HEK293 (cell line): ENCODE measurements around the gene PHGDH.

ENCODE experiments used
- BCL11A ChIP-seq: fragments of 450-650 bp; formaldehyde crosslinking; IDR thresholded peaks from 2 replicates; pipeline ENCODE4 v1.5.1; 2016; ENCODE audit warnings: low read depth, missing biosample characterization, missing genetic modification characterization
- RBAK ChIP-seq: fragments of 450-650 bp; formaldehyde crosslinking; IDR thresholded peaks from 2 replicates; pipeline ENCODE4 v1.5.1; 2016; ENCODE audit warnings: missing biosample characterization, missing genetic modification characterization
- ZNF146 ChIP-seq: fragments of 450-650 bp; formaldehyde crosslinking; IDR thresholded peaks from 2 replicates; pipeline ENCODE4 v1.5.1; 2016; ENCODE audit warnings: missing biosample characterization, missing genetic modification characterization
- ZNF707 ChIP-seq: fragments of 450-650 bp; formaldehyde crosslinking; IDR thresholded peaks from 2 replicates; pipeline ENCODE4 v1.5.1; 2016; ENCODE audit warnings: missing biosample characterization, missing genetic modification characterization
- ZNF777 ChIP-seq: fragments of 450-650 bp; formaldehyde crosslinking; IDR thresholded peaks from 2 replicates; pipeline ENCODE4 v1.5.1; 2017; ENCODE audit warnings: missing biosample characterization, missing genetic modification characterization, borderline replicate concordance
- TF ChIP-seq, protein P1 (sequence below): fragments of 450-650 bp; formaldehyde crosslinking; IDR thresholded peaks from 2 replicates; pipeline ENCODE4 v1.5.1; 2016; ENCODE audit warnings: missing biosample characterization, missing genetic modification characterization
- TF ChIP-seq, protein P2 (sequence below): fragments of 450-650 bp; formaldehyde crosslinking; IDR thresholded peaks from 2 replicates; pipeline ENCODE4 v1.5.1; 2016; ENCODE audit warnings: missing biosample characterization, missing genetic modification characterization
- TF ChIP-seq, protein P3 (sequence below): fragments of 450-650 bp; formaldehyde crosslinking; IDR thresholded peaks from 2 replicates; pipeline ENCODE4 v1.5.1; 2016; ENCODE audit warnings: missing biosample characterization, missing genetic modification characterization
- TF ChIP-seq, protein P4 (sequence below): fragments of 450-650 bp; formaldehyde crosslinking; IDR thresholded peaks from 2 replicates; pipeline ENCODE4 v1.5.1; 2016; ENCODE audit warnings: missing biosample characterization, missing genetic modification characterization, borderline replicate concordance
- TF ChIP-seq, protein P5 (sequence below): fragments of 450-650 bp; formaldehyde crosslinking; optimal IDR thresholded peaks from 2 replicates; pipeline ENCODE3; 2016; ENCODE audit warnings: missing biosample characterization, mild to moderate bottlenecking, missing genetic modification characterization

GRCh38 chr1:119743308-119743707, 31.6 kb downstream of the PHGDH start:
- TF ChIP-seq, protein P1, sequence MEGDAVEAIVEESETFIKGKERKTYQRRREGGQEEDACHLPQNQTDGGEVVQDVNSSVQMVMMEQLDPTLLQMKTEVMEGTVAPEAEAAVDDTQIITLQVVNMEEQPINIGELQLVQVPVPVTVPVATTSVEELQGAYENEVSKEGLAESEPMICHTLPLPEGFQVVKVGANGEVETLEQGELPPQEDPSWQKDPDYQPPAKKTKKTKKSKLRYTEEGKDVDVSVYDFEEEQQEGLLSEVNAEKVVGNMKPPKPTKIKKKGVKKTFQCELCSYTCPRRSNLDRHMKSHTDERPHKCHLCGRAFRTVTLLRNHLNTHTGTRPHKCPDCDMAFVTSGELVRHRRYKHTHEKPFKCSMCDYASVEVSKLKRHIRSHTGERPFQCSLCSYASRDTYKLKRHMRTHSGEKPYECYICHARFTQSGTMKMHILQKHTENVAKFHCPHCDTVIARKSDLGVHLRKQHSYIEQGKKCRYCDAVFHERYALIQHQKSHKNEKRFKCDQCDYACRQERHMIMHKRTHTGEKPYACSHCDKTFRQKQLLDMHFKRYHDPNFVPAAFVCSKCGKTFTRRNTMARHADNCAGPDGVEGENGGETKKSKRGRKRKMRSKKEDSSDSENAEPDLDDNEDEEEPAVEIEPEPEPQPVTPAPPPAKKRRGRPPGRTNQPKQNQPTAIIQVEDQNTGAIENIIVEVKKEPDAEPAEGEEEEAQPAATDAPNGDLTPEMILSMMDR (tag by site-specific recombination): no peak
- TF ChIP-seq ZNF707 (tag by site-specific recombination) (no peak), BCL11A (tag by site-specific recombination) (no peak), ZNF146 (no peak), ZNF777 (no peak), RBAK (tag by site-specific recombination) (no peak)
- TF ChIP-seq, protein P2, sequence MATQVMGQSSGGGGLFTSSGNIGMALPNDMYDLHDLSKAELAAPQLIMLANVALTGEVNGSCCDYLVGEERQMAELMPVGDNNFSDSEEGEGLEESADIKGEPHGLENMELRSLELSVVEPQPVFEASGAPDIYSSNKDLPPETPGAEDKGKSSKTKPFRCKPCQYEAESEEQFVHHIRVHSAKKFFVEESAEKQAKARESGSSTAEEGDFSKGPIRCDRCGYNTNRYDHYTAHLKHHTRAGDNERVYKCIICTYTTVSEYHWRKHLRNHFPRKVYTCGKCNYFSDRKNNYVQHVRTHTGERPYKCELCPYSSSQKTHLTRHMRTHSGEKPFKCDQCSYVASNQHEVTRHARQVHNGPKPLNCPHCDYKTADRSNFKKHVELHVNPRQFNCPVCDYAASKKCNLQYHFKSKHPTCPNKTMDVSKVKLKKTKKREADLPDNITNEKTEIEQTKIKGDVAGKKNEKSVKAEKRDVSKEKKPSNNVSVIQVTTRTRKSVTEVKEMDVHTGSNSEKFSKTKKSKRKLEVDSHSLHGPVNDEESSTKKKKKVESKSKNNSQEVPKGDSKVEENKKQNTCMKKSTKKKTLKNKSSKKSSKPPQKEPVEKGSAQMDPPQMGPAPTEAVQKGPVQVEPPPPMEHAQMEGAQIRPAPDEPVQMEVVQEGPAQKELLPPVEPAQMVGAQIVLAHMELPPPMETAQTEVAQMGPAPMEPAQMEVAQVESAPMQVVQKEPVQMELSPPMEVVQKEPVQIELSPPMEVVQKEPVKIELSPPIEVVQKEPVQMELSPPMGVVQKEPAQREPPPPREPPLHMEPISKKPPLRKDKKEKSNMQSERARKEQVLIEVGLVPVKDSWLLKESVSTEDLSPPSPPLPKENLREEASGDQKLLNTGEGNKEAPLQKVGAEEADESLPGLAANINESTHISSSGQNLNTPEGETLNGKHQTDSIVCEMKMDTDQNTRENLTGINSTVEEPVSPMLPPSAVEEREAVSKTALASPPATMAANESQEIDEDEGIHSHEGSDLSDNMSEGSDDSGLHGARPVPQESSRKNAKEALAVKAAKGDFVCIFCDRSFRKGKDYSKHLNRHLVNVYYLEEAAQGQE (tag by site-specific recombination): no peak
- TF ChIP-seq, protein P3, sequence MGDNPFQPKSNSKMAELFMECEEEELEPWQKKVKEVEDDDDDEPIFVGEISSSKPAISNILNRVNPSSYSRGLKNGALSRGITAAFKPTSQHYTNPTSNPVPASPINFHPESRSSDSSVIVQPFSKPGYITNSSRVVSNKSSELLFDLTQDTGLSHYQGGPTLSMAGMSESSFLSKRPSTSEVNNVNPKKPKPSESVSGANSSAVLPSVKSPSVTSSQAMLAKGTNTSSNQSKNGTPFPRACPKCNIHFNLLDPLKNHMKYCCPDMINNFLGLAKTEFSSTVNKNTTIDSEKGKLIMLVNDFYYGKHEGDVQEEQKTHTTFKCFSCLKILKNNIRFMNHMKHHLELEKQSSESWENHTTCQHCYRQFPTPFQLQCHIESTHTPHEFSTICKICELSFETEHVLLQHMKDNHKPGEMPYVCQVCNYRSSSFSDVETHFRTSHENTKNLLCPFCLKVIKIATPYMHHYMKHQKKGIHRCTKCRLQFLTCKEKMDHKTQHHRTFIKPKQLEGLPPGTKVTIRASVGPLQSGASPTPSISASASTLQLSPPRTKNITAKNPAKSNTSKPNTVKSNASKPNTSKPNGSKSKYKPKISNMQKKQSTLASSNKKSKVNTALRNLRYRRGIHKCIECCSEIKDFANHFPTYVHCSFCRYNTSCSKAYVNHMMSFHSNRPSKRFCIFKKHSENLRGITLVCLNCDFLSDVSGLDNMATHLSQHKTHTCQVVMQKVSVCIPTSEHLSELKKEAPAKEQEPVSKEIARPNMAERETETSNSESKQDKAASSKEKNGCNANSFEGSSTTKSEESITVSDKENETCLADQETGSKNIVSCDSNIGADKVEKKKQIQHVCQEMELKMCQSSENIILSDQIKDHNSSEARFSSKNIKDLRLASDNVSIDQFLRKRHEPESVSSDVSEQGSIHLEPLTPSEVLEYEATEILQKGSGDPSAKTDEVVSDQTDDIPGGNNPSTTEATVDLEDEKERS (tag by site-specific recombination): no peak
- TF ChIP-seq, protein P4, sequence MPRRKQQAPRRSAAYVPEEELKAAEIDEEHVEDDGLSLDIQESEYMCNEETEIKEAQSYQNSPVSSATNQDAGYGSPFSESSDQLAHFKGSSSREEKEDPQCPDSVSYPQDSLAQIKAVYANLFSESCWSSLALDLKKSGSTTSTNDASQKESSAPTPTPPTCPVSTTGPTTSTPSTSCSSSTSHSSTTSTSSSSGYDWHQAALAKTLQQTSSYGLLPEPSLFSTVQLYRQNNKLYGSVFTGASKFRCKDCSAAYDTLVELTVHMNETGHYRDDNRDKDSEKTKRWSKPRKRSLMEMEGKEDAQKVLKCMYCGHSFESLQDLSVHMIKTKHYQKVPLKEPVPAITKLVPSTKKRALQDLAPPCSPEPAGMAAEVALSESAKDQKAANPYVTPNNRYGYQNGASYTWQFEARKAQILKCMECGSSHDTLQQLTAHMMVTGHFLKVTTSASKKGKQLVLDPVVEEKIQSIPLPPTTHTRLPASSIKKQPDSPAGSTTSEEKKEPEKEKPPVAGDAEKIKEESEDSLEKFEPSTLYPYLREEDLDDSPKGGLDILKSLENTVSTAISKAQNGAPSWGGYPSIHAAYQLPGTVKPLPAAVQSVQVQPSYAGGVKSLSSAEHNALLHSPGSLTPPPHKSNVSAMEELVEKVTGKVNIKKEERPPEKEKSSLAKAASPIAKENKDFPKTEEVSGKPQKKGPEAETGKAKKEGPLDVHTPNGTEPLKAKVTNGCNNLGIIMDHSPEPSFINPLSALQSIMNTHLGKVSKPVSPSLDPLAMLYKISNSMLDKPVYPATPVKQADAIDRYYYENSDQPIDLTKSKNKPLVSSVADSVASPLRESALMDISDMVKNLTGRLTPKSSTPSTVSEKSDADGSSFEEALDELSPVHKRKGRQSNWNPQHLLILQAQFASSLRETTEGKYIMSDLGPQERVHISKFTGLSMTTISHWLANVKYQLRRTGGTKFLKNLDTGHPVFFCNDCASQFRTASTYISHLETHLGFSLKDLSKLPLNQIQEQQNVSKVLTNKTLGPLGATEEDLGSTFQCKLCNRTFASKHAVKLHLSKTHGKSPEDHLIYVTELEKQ (tag by site-specific recombination): no peak
- TF ChIP-seq, protein P5, sequence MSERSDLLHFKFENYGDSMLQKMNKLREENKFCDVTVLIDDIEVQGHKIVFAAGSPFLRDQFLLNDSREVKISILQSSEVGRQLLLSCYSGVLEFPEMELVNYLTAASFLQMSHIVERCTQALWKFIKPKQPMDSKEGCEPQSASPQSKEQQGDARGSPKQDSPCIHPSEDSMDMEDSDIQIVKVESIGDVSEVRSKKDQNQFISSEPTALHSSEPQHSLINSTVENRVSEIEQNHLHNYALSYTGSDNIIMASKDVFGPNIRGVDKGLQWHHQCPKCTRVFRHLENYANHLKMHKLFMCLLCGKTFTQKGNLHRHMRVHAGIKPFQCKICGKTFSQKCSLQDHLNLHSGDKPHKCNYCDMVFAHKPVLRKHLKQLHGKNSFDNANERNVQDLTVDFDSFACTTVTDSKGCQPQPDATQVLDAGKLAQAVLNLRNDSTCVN (tag by site-specific recombination): no peak
